22Rv1 (cell line): ENCODE measurements around the gene RMC1.
"Not testable (repeated sequence)": the region's sequence is repeated elsewhere in the genome, so short reads cannot be mapped to it uniquely, and the experiment has no call there.

Experiments used
- H3K27ac ChIP-seq: fragments of 450-650 bp; 2 replicates; pipeline ENCODE4 v1.5.1; 2017
- ZFX ChIP-seq: fragments of 450-650 bp; IDR thresholded peaks from 2 replicates; pipeline ENCODE4 v1.6.1; 2017; ENCODE audit warnings: antibody characterized with exemption, borderline replicate concordance
- TF ChIP-seq, protein P1 (sequence below): fragments of 450-650 bp; IDR thresholded peaks from 2 replicates; pipeline ENCODE4 v1.5.1; 2017; ENCODE audit warnings: mild to moderate bottlenecking

Gene RMC1

DNA sequence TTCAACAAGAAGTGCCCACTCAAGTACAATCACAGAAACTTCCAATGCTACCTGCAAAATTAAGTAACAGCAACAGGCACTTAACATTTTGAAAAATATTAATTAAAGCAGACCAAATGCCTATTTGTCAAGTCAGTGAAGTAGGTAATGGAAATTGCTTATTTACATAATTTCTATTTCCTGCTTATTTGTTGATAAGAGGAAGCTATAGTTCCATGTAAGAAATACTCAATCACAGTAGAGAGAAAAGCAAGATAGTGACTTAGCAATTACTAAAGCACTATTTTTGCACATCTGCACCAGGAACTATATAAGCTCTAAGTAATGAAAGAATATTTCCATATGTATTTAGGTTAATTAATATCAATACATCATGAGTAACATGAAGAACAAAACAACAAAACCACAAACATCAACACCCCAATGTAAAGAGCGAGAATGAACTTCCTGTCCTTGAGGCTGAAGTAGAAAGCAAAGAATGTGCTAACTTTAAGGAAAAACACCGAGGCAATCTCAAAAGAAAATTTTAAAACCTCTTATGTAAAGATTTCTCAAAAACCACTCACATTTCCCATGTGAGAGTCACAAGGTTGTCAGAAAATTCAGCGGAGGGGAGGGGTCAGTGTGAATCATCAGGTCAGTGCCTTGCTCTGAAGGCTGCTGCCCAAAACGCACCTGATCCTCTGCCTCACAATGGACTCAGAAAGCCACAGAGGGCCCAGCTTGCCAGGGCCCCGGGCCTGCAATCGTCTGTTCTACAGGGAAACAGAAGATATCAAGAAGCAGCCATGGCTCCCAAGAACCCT lies 70.5 kb downstream of the RMC1 start:
- no peak overlapping the region for H3K27ac ChIP-seq
- no peak for TF ChIP-seq ZFX
- TF ChIP-seq, protein P1, sequence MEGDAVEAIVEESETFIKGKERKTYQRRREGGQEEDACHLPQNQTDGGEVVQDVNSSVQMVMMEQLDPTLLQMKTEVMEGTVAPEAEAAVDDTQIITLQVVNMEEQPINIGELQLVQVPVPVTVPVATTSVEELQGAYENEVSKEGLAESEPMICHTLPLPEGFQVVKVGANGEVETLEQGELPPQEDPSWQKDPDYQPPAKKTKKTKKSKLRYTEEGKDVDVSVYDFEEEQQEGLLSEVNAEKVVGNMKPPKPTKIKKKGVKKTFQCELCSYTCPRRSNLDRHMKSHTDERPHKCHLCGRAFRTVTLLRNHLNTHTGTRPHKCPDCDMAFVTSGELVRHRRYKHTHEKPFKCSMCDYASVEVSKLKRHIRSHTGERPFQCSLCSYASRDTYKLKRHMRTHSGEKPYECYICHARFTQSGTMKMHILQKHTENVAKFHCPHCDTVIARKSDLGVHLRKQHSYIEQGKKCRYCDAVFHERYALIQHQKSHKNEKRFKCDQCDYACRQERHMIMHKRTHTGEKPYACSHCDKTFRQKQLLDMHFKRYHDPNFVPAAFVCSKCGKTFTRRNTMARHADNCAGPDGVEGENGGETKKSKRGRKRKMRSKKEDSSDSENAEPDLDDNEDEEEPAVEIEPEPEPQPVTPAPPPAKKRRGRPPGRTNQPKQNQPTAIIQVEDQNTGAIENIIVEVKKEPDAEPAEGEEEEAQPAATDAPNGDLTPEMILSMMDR = no peak

DNA sequence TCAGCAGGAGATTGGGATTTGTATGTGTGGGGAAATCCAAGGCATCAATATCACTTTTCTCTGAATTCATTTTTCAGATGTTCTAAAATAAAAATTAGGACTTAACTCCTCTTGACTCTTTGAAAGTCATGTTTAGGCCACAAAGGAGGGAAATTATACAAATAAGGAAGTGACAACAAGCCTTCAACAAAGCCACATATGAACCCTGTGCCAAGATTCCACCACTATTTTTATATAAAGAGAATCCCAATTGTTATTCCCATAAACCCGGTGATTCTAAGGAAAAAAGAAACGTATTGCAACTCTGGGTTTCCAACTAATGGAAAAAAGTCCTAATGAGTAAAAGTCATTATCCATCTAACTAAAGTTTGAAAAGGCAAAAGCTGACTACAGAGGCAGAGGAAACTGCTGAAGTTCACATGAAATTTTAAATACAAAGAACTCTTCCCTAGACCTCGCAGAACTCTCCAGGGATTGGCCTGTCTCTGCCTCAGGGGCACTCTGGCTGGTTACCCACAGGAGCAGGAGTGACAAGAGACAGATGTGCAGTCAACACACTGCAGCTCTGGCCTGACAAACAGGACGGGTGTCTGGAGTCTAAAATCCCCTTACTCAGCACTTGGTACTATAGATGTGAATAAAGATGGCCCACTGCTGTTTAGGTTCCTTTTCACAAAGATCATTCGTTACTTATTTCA lies 71.4 kb downstream of the RMC1 start:
- TF ChIP-seq, protein P1 = no peak
- no peak for TF ChIP-seq ZFX
- no peak overlapping the region for H3K27ac ChIP-seq

DNA sequence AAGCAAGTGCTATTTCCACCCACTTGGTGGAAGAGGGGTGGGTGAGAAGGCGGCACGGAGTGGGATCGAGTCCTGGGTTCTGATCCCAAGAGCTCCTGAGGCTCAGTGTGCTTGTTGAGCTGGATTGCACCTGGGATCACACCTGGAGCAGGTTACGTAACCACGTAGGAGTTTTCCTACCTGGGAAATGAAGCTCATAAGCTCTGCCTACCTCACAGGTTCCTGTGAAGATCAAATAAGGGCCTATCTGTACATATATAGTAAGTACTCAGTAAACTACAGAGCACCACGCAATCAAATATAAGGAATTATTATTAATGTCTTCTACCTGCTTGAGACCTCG lies 72.0 kb downstream of the RMC1 start:
- no peak for TF ChIP-seq ZFX
- TF ChIP-seq, protein P1 = no peak

DNA sequence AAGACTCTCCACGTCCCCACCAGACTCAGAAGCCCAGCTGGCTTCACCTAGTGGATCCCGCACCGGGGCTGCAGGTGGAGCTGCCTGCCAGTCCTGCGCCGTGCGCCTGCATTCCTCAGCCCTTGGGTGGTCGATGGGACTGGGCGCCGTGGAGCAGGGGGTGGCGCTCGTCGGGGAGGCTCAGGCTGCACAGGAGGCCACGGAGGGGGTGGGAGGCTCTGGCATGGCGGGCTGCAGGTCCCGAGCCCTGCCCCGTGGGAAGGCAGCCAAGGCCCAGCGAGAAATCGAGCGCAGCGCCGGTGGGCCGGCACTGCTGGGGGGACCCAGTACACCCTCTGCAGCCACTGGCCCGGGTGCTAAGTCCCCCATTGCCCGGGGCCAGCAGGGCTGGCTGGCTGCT lies 74.2 kb downstream of the RMC1 start:
- H3K27ac ChIP-seq = not testable (repeated sequence)

More for the DNA sequence above, 72.0 kb downstream of the RMC1 start:
- no peak overlapping the region for H3K27ac ChIP-seq

DNA sequence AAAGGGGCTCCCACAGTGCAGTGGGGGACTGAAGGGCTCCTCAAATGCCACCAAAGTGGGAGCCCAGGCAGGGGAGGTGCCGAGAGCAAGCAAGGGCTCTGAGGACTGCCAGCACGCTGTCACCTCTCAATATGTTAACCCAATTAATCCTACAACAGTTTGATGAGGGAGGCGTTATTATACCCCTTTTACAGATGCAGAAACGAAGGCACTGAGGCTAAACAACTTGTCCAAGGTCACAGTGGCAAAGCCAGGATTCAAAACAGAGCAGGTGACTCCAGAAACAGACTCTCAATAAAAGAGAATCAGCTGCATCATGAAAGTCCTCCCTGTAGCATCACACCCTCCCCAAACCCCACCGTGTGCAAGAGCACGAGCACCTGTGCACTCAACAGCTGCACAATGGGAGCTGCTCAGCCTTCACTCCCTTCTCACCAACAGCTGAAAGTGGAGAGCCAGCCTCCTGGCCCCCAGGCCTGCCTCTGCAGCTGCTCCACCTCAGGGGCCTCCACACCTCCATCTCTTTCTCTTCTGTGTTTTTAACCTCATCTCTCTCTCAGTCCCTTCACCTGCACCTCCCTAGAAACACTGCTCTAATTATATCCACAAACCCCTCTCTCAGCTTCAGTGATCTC lies 74.9 kb downstream of the RMC1 start:
- H3K27ac ChIP-seq = no peak overlapping the region
- no peak for TF ChIP-seq ZFX
- TF ChIP-seq, protein P1 = no peak

DNA sequence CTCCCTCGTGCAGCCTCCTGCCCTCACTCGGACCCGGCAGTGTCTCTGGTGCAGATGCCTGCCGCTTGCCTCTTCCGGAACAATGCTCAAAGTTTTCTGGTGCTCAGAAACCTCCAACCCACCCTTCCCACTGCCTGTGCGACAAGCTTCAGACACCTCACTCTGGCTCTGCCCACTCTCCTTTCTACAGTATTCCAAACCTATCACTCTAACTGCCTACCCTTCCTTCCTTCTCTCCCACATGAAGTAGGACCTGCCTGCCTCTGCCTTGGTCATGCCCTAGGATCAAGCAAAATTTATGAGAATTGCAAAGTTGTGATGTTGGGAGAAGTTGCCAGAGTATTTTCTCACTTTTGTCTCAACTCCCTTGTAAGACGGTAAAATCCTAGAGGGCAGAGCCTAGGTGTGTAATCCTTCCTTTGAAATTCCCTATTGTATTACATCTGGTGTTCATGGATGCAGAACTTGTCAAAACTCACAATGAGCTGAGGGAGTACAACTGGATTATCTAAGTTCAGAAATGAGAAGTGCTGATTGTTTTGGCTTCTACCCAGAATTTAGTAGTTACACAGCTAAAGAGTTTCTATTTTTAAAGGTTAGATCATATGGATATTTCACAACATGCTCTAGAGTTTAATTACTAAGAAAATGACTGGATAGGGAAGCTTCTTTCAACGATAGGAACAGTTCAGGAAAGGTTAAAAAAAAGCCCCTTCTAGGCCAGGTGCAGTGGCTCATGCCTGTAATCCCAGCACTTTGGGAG lies 75.8 kb downstream of the RMC1 start:
- H3K27ac ChIP-seq = no peak overlapping the region
- TF ChIP-seq, protein P1 = no peak
- TF ChIP-seq ZFX = no peak

DNA sequence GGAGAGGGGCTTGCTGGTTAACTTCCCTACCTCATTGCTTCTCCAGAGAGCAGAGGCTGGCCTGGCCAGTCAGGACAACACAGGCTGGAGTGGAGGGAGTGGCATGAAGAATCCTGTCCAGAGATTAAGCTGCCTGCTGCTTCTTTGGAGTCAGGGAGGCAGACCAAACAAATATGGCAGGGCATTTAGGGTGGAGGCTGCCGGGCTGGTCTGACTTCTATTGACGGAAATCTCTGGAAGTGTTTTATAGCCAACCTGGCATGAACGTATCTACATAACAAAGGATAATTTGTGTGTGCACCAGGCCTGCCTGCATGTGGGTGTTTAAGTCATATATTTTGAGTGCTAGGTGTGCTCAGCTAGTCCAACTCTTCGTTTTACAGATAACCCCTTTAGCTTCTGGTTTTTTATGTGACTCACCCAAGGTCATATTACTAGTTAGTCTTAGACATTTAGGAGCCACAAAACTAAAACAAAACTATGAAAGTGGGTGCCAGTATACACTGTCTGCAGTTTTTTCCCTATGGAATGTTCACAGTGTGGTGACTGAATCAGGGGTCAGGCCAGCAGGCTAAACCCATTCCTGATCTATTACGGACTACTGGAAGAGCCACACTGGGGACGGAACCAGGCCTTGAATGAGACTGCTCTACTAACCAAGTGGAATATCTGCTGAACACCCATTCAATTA lies 77.5 kb downstream of the RMC1 start:
- no peak for TF ChIP-seq ZFX
- TF ChIP-seq, protein P1 = no peak
- no peak overlapping the region for H3K27ac ChIP-seq
